GM12873 (cell line): ENCODE results near the gene MOK.

Experiments used
- TF ChIP-seq, protein P1 (sequence below): IDR thresholded peaks from 2 replicates; pipeline ENCODE4 v1.5.1; 2012; ENCODE audit warnings: low read depth, mild to moderate bottlenecking, moderate library complexity, low read length, control low read depth; ENCODE audit not compliant: insufficient read depth; ENCODE audit errors: missing control alignments

Gene MOK

DNA sequence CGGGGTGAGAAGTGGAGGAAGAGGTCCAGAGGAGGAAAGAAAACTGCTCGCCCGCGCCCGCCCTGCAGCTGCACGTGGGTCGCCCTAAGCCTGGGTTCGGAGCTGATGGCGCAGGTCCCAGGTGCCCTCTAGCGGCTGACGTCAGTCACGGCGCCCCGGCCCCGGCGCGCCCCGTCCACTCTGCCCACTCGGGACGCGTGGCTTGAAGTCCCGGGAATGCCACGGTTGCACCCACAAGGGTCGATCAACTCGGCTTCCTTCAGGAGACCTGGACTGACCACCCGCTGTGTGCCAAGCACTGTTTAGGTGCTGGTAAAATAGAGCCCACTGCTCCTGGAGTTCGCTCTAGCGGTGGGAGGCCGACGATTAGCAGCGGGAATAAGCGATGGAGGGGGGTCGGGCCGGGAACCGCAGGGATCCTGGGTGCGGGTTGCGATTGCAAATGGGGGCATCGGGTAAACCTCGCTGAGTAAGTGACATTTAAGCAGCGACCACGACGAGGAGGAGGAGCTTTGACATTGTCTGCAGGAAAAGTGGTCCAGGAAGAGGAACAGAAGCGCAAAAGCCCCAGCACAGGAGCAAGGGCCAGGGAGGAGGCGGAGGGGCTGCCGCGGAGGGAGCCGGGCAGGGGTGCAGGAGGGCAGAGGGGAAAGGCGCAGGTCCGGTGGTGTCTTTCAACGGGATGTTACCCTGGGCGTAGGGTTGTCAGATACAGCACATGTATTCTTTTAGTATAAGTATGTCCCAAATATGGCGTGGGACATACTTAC, 9.5 kb upstream of the MOK start:
- TF ChIP-seq, protein P1, sequence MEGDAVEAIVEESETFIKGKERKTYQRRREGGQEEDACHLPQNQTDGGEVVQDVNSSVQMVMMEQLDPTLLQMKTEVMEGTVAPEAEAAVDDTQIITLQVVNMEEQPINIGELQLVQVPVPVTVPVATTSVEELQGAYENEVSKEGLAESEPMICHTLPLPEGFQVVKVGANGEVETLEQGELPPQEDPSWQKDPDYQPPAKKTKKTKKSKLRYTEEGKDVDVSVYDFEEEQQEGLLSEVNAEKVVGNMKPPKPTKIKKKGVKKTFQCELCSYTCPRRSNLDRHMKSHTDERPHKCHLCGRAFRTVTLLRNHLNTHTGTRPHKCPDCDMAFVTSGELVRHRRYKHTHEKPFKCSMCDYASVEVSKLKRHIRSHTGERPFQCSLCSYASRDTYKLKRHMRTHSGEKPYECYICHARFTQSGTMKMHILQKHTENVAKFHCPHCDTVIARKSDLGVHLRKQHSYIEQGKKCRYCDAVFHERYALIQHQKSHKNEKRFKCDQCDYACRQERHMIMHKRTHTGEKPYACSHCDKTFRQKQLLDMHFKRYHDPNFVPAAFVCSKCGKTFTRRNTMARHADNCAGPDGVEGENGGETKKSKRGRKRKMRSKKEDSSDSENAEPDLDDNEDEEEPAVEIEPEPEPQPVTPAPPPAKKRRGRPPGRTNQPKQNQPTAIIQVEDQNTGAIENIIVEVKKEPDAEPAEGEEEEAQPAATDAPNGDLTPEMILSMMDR, result peak; percentile 94

- TF ChIP-seq, protein P1, result no peak
Measured at GRCh38 chr14:102303664-102304063, 1.3 kb downstream of the MOK start.

GRCh38 chr14:102297436-102298170, 7.4 kb downstream of the MOK start:
- TF ChIP-seq, protein P1, result no peak

GRCh38 chr14:102295270-102295669, 9.7 kb downstream of the MOK start:
- TF ChIP-seq, protein P1, result peak; percentile 25

DNA sequence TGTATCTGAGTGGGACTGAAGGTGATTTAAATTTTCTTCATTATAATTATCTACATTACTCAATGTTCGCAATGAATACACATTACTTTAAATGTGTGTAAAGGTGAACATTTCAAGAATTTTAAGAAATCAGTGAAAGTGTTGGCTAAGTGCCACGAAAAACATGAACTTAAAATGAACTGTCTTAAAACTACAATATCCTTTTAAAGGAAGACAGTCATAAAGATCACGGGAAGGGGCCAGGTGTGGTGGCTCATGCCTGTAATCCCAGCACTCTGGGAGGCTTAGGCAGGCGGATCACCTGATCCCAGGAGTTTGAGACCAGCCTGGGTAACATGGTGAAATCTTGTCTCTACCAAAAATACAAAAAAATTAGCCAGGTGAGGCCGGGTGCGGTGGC, 11.2 kb downstream of the MOK start:
- TF ChIP-seq, protein P1, result no peak

DNA sequence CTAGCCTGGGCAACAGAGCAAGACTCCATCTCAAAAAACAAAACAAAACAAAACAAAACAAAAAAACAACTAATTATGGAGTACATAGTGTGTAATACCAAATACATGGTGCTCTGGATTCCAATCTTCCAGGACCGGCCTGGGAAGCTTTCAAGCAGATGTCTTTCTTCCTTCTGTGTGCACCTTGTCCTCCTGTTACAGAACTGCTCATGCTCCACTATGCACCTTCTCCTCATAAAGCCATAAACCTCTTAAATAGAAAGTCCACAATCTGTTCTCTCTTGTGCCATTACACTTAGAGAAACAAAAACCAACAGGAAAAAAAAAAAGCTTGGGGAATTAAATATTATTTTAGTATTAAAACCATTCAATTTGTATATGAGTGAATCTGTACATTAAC, 12.5 kb downstream of the MOK start:
- TF ChIP-seq, protein P1, result no peak

DNA sequence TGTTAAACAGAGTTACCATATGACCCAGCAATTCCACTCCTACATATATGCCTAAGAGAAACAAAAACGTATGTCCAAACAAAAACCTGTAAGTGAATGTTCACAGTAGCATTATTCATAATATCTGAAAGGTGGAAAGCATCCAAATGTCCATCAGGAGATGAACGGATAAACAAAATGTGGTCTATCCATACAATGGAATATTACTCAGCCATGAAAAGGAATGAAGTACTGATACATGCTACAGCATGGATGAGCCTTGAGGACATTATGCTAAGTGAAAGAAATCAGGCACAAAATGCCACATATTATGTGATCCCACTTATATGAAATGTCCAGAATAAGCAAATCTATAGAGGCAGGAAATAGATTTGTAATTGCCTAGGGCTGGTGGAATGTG, 16.8 kb downstream of the MOK start:
- TF ChIP-seq, protein P1, result no peak
